ENCODE results near the gene TCFL5. TPM values are rescaled to one million over a fixed set of nuclear protein-coding genes. Genes with fewer than 3 reads are reported as not detected.

The TCFL5 gene
- total and polyA plus RNA-seq, 10 of the 15 experiments (the other 5 are each of a cell fraction or from before 2014, with no cell fraction given), result 0.48 to 8.1 (median 3.8) TPM

DNA sequence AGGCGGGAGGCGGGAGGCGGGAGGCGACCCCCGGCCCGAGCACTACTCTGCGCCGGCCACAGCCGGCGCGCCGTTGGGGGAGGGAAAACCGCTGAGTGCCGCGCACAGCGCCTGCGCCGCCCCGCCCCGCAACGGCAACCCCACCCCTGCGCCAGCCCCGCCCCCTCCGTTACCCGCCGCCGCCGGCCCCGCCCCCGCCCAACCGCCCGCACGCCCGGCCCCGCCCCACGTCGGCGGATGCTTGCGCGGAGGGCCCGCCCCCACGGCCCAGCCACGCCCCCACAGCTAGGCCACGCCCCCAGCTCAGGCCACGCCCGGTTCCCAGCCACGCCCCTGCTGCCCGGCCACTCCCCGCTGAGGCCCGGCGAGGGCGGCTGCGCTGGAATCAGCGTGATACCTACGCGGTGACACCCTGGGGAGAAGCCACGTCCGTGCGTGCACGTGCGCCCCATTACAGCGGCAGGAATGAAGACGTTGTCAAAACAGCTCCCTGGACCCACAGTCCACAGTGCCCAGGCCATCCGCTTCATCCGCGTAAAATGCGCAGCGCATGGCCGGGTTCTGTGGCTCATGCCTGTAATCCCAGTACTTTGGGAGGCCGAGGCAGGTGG is at the start of gene TCFL5 (continued):
- TF ChIP-seq, protein P1, sequence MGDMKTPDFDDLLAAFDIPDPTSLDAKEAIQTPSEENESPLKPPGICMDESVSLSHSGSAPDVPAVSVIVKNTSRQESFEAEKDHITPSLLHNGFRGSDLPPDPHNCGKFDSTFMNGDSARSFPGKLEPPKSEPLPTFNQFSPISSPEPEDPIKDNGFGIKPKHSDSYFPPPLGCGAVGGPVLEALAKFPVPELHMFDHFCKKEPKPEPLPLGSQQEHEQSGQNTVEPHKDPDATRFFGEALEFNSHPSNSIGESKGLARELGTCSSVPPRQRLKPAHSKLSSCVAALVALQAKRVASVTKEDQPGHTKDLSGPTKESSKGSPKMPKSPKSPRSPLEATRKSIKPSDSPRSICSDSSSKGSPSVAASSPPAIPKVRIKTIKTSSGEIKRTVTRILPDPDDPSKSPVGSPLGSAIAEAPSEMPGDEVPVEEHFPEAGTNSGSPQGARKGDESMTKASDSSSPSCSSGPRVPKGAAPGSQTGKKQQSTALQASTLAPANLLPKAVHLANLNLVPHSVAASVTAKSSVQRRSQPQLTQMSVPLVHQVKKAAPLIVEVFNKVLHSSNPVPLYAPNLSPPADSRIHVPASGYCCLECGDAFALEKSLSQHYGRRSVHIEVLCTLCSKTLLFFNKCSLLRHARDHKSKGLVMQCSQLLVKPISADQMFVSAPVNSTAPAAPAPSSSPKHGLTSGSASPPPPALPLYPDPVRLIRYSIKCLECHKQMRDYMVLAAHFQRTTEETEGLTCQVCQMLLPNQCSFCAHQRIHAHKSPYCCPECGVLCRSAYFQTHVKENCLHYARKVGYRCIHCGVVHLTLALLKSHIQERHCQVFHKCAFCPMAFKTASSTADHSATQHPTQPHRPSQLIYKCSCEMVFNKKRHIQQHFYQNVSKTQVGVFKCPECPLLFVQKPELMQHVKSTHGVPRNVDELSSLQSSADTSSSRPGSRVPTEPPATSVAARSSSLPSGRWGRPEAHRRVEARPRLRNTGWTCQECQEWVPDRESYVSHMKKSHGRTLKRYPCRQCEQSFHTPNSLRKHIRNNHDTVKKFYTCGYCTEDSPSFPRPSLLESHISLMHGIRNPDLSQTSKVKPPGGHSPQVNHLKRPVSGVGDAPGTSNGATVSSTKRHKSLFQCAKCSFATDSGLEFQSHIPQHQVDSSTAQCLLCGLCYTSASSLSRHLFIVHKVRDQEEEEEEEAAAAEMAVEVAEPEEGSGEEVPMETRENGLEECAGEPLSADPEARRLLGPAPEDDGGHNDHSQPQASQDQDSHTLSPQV (IDR thresholded peaks at IDR 0.05), result no peak
- TF ChIP-seq BACH1 (IDR thresholded peaks at IDR 0.05; ENCODE audit: borderline replicate concordance) (no peak), LARP7 (IDR thresholded peaks at IDR 0.05) (0 out of 2 replicates have a peak, but pooled peaks have one; percentile 18), SIX5 (IDR thresholded peaks at IDR 0.05; ENCODE audit: low read depth, low read length, severe bottlenecking) (no peak)
- TF ChIP-seq, protein P2, sequence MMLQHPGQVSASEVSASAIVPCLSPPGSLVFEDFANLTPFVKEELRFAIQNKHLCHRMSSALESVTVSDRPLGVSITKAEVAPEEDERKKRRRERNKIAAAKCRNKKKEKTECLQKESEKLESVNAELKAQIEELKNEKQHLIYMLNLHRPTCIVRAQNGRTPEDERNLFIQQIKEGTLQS (IDR thresholded peaks at IDR 0.05; ENCODE audit: borderline replicate concordance, extremely low read depth, low read depth, low read length), result no peak
- TF ChIP-seq, protein P3, sequence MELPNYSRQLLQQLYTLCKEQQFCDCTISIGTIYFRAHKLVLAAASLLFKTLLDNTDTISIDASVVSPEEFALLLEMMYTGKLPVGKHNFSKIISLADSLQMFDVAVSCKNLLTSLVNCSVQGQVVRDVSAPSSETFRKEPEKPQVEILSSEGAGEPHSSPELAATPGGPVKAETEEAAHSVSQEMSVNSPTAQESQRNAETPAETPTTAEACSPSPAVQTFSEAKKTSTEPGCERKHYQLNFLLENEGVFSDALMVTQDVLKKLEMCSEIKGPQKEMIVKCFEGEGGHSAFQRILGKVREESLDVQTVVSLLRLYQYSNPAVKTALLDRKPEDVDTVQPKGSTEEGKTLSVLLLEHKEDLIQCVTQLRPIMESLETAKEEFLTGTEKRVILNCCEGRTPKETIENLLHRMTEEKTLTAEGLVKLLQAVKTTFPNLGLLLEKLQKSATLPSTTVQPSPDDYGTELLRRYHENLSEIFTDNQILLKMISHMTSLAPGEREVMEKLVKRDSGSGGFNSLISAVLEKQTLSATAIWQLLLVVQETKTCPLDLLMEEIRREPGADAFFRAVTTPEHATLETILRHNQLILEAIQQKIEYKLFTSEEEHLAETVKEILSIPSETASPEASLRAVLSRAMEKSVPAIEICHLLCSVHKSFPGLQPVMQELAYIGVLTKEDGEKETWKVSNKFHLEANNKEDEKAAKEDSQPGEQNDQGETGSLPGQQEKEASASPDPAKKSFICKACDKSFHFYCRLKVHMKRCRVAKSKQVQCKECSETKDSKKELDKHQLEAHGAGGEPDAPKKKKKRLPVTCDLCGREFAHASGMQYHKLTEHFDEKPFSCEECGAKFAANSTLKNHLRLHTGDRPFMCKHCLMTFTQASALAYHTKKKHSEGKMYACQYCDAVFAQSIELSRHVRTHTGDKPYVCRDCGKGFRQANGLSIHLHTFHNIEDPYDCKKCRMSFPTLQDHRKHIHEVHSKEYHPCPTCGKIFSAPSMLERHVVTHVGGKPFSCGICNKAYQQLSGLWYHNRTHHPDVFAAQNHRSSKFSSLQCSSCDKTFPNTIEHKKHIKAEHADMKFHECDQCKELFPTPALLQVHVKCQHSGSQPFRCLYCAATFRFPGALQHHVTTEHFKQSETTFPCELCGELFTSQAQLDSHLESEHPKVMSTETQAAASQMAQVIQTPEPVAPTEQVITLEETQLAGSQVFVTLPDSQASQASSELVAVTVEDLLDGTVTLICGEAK (IDR thresholded peaks at IDR 0.05; ENCODE audit: borderline replicate concordance), result no peak
